GM10248 (cell line): Measurements from ENCODE around the gene RGS6.

Source experiments
- CTCF ChIA-PET: fragments of 300-600 bp; sonication (Branson Sonifier 250); formaldehyde crosslinking; extraction: SDS; loops from one replicate; lab custom pipeline; 2021; ENCODE audit warnings: antibody characterized with exemption; lab: Yijun Ruan, JAX
- POLR2A ChIA-PET: fragments of 350-650 bp; sonication (Branson Sonifier 250); formaldehyde crosslinking; extraction: SDS; loops from one replicate; lab custom pipeline; 2020; ENCODE audit warnings: antibody characterized with exemption; lab: Yijun Ruan, JAX
- DNase-seq: peaks from one replicate; pipeline ENCODE4 v3.0.0; 2012; ENCODE audit errors: extremely low spot score
- CTCF ChIP-seq: IDR thresholded peaks from 2 replicates; pipeline ENCODE4 v1.5.1; 2012; ENCODE audit warnings: mild to moderate bottlenecking, low read depth; ENCODE audit errors: extremely low read depth, missing control alignments, control extremely low read depth

Gene RGS6

DNA sequence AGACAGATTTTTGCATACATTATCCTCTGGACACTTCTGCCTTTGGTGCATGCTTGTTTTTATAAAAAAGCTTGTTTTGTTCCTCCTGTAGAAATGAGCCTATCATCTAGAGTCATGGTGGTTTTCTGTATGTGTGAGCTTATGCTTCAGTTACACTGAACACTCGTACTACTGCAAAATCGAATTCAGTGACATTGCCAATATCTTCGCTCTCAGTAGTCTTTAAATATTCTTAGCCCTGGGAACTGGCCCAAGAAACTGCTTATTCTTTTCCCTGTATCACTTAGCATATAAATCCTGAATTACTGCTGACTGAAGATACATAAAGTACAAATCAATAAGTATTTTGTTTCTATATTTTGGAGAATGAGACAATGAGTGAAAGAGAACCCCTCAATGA lies 70.5 kb downstream of the RGS6 start:
- no peak for DNase-seq
- POLR2A ChIA-PET = no interaction called here
- TF ChIP-seq CTCF = no peak
- CTCF ChIA-PET = interaction anchor here (2.8 kb wide), 1 partner anchor 20 kb away, joined by 9 read pairs; no protein-coding TSS in a partner anchor

- no peak for DNase-seq
- no peak for TF ChIP-seq CTCF
- CTCF ChIA-PET = interaction anchor here (1.6 kb wide), 1 partner anchor 10 kb away, joined by 6 read pairs; no protein-coding TSS in a partner anchor
- POLR2A ChIA-PET = no interaction called here
These were observed 76.4 kb downstream of the RGS6 start for GRCh38 chr14:72008666-72009065.

DNA sequence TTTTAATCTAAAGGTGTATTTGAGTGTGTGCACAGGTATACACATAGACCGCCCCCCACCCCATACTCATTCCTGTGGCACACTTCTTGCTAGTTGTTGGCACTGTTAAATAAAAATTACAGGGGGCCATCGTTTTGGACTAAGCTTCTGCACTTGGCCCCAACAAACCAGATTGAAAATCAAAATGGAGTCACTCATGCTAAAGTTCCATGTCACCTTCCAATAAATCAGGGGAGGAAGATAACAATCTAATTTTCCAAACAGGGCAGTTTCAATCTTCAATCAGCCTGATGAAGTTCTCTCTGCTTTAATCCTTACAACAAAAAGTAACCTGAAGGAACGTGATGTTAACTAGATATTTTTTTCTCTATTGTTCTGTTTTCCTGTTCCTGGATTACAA lies 78.2 kb downstream of the RGS6 start:
- DNase-seq = no peak
- no peak for TF ChIP-seq CTCF
- POLR2A ChIA-PET = no interaction called here
- CTCF ChIA-PET = no interaction called here

GRCh38 chr14:72013721-72014345 lies 81.6 kb downstream of the RGS6 start:
- no peak for DNase-seq
- ChIA-PET POLR2A (no interaction called here), CTCF (interaction anchor here (1.5 kb wide), 1 partner anchor 10 kb away, joined by 6 read pairs; no protein-coding TSS in a partner anchor)
- no peak for TF ChIP-seq CTCF

GRCh38 chr14:72014486-72014885 lies 82.3 kb downstream of the RGS6 start:
- no peak for DNase-seq
- TF ChIP-seq CTCF = no peak
- ChIA-PET POLR2A (no interaction called here), CTCF (no interaction called here)

GRCh38 chr14:72017290-72017689 lies 85.1 kb downstream of the RGS6 start:
- no peak for DNase-seq
- ChIA-PET POLR2A (no interaction called here), CTCF (interaction anchor here (2.5 kb wide), 1 partner anchor 10 kb away, joined by 6 read pairs; no protein-coding TSS in a partner anchor)
- TF ChIP-seq CTCF = no peak
